Peyer's patch (tissue), 4 donors: ENCODE data around the gene FMNL2.

Experiments used
- CTCF ChIP-seq, 6 experiments: fragments of 450-650 bp in 4 of 6; fragments of 200-600 bp in 2 of 6; sonication (generic) in 1 of 6; IDR thresholded peaks; one replicate each; pipeline ENCODE4 v1.5.1; 2017 to 2019; ENCODE audit warnings: antibody characterized with exemption in 6 of 6, mild to moderate bottlenecking in 3 of 6, moderate library complexity in 1 of 6
- POLR2A ChIP-seq, 2 donors: fragments of 450-650 bp; IDR thresholded peaks; one replicate each; pipeline ENCODE4 v1.5.1; 2017; ENCODE audit warnings: antibody characterized with exemption in 2 of 2, mild to moderate bottlenecking in 2 of 2, moderate library complexity in 2 of 2

DNA sequence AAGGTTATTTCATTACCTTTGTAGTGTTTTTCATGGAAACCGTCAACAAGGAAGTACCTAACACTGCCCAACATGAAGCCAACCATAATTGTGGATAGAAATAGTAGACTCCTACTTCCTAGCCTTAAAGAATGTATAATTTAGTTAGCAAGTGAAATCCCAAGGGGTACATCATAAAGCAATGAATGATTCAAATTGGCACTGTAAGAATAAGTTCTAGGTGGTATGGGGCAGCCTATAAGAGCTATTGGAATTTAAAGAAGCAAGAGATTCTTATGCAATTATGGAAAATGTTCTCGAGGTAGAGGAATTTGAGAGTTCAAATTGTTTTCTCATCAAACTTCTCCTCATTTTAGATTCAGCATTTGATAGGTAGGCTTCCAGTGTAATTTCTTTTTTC, 157.9 kb downstream of the FMNL2 start:
- TF ChIP-seq CTCF (IDR thresholded peaks at IDR 0.05) (no peak), POLR2A (IDR thresholded peaks at IDR 0.05) (no peak)
